CD4-positive, CD25-positive, alpha-beta regulatory T cell (primary cell): ENCODE data around the gene DOCK3. TPM values are rescaled to one million over a fixed set of nuclear protein-coding genes. Genes with fewer than 3 reads are reported as not detected.
"Not testable (repeated sequence)": the region's sequence is repeated elsewhere in the genome, so short reads cannot be mapped to it uniquely, and the experiment has no call there.

Source experiments
- ATAC-seq, 2 donors: fragments of 150-1000 bp; cut with Tn5 transposase; one replicate each; pipeline ENCODE4 v1.10.0; 2021; ENCODE audit warnings: low read depth in 2 of 2, moderate number of reproducible peaks in 2 of 2, moderate library complexity in 1 of 2
- DNase-seq, 3 donors: peaks; one replicate each; pipeline versions ENCODE4 v3.0.0 to v3.0.0-alpha.2; 2012 to 2022; ENCODE audit warnings: mixed read lengths in 1 of 3
- H3K27ac ChIP-seq: one replicate; pipeline ENCODE4 v1.7.0; 2013; ENCODE audit warnings: mild to moderate bottlenecking, low read length; ENCODE audit not compliant: insufficient read depth, poor library complexity, severe bottlenecking
- H3K27me3 ChIP-seq: one replicate; pipeline ENCODE4 v1.7.0; 2013; ENCODE audit warnings: low read length; ENCODE audit not compliant: control insufficient read depth, insufficient read depth
- H3K36me3 ChIP-seq: one replicate; pipeline ENCODE4 v1.7.0; 2013; ENCODE audit warnings: mild to moderate bottlenecking, low read length, moderate library complexity; ENCODE audit not compliant: control insufficient read depth, insufficient read depth
- H3K4me1 ChIP-seq: 2 replicates; pipeline ENCODE4 v1.7.0; 2013; ENCODE audit warnings: mild to moderate bottlenecking, low read length; ENCODE audit not compliant: insufficient read depth, control insufficient read depth, poor library complexity, severe bottlenecking
- H3K4me3 ChIP-seq: one replicate; pipeline ENCODE4 v1.7.0; 2013; ENCODE audit warnings: low read depth, mild to moderate bottlenecking, low read length, moderate library complexity
- H3K9me3 ChIP-seq, 2 experiments: 1 replicate in 1 of 2; 2 replicates in 1 of 2; pipeline ENCODE4 v1.7.0; 2013; ENCODE audit warnings: low read length in 2 of 2, mild to moderate bottlenecking in 1 of 2, moderate library complexity in 1 of 2; ENCODE audit not compliant: control insufficient read depth in 2 of 2
- H3K27ac Mint-ChIP-seq, 3 donors: one replicate each; pipeline ENCODE4 v1.8.0; 2020 to 2022; ENCODE audit warnings: mild to moderate bottlenecking in 3 of 3, mixed read lengths in 3 of 3, moderate library complexity in 2 of 3
- H3K27me3 Mint-ChIP-seq: one replicate; pipeline ENCODE4 v1.8.0; 2022; ENCODE audit warnings: mild to moderate bottlenecking, mixed read lengths
- H3K36me3 Mint-ChIP-seq: one replicate; pipeline ENCODE4 v1.8.0; 2020; ENCODE audit warnings: mixed read lengths
- H3K4me1 Mint-ChIP-seq, 4 donors: one replicate each; pipeline ENCODE4 v1.8.0; 2020 to 2022; ENCODE audit warnings: mixed read lengths in 4 of 4, mild to moderate bottlenecking in 1 of 4
- H3K4me3 Mint-ChIP-seq, 4 donors: one replicate each; pipeline ENCODE4 v1.8.0; 2020 to 2022; ENCODE audit warnings: mild to moderate bottlenecking in 4 of 4, mixed read lengths in 4 of 4, moderate library complexity in 3 of 4
- H3K9me3 Mint-ChIP-seq, 7 donors: one replicate each; pipeline ENCODE4 v1.8.0; 2020 to 2022; ENCODE audit warnings: mixed read lengths in 7 of 7, mild to moderate bottlenecking in 3 of 7, moderate library complexity in 2 of 7
- polyA plus RNA-seq, 4 donors: library from polyadenylated mRNA; unstranded; fragments of 300-500 nt; fragmentation: Illumina TruSeq; gene quantifications; one replicate each; pipeline ENCODE4 v1.2.3, GENCODE V29; 2021
- total RNA-seq: library from RNA; stranded (reverse); gene quantifications from one replicate; pipeline ENCODE4 v1.2.3, GENCODE V29; 2022

DOCK3 gene
- total and polyA plus RNA-seq, 5 donors from 2014 or later = 0.03 to 0.35 (median 0.08) TPM

- Mint-ChIP-seq H3K27me3 (peaks cover 7% of the 10 kb centered on the region), H3K9me3 (peaks cover 0 to 13% (median 3%) of the 10 kb centered on the region in 7 donors), H3K27ac (no peak overlapping the region), H3K4me1 (no peaks in the 10 kb centered on the region), H3K4me3 (no peak overlapping the region), H3K36me3 (no peaks in the 10 kb centered on the region)
- no peaks in the 10 kb centered on the region for H3K27me3 ChIP-seq
- H3K36me3 ChIP-seq = no peaks in the 10 kb centered on the region
- no peaks in the 10 kb centered on the region for H3K9me3 ChIP-seq
- no peaks in the 10 kb centered on the region for H3K4me1 ChIP-seq
- H3K27ac ChIP-seq = no peak overlapping the region
- DNase-seq (no peak), ATAC-seq (no peak)
- no peak overlapping the region for H3K4me3 ChIP-seq
These were observed 62.6 kb downstream of the DOCK3 start for GRCh38 chr3:50737193-50737905.

- H3K9me3 ChIP-seq = no peaks in the 10 kb centered on the region
- H3K27ac ChIP-seq = no peak overlapping the region
- H3K9me3 Mint-ChIP-seq = peaks cover 0 to 13% (median 3%) of the 10 kb centered on the region in 7 donors
- H3K4me1 Mint-ChIP-seq = no peaks in the 10 kb centered on the region
- H3K36me3 Mint-ChIP-seq = no peaks in the 10 kb centered on the region
- H3K27ac Mint-ChIP-seq = no peak overlapping the region
- no peaks in the 10 kb centered on the region for H3K27me3 ChIP-seq
- no peaks in the 10 kb centered on the region for H3K36me3 ChIP-seq
- DNase-seq (no peak), ATAC-seq (no peak)
- no peak overlapping the region for H3K4me3 ChIP-seq
- no peaks in the 10 kb centered on the region for H3K4me1 ChIP-seq
- H3K4me3 Mint-ChIP-seq = no peak overlapping the region
- H3K27me3 Mint-ChIP-seq = peaks cover 7% of the 10 kb centered on the region
These were observed 63.3 kb downstream of the DOCK3 start for GRCh38 chr3:50737906-50738598.

DNA sequence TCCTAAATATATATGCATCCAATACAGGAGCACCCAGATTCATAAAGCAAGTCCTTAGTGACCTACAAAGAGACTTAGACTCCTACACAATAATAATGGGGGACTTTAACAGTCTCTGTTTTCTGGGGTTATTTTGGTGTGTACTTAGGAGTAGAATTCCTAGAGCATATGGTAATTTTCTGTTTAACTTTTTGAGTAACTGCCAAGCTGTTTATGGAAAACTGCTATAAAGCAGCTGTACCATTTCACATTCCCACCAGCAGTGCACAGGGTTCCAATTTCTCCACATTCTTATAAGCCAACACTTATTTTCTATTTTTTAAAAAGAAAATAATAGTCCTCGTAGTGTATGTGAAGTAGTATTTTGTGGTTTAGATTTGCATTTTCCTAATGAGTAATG lies 68.9 kb downstream of the DOCK3 start:
- H3K4me3 Mint-ChIP-seq = no peak overlapping the region
- no peak for DNase-seq
- H3K4me1 Mint-ChIP-seq = peaks cover 0 to 4% (median 3%) of the 10 kb centered on the region in 4 donors

GRCh38 chr3:50749822-50750221 lies 75.1 kb downstream of the DOCK3 start:
- Histone ChIP-seq H3K4me1 (no peaks in the 10 kb centered on the region), H3K27ac (no peak overlapping the region), H3K36me3 (no peaks in the 10 kb centered on the region), H3K4me3 (no peak overlapping the region), H3K27me3 (no peaks in the 10 kb centered on the region), H3K9me3 (no peaks in the 10 kb centered on the region)
- Mint-ChIP-seq H3K36me3 (no peaks in the 10 kb centered on the region), H3K27ac (no peak overlapping the region), H3K9me3 (peaks cover 0 to 1% (median 0%) of the 10 kb centered on the region in 7 donors), H3K4me3 (no peak overlapping the region), H3K4me1 (peaks cover 0 to 4% (median 3%) of the 10 kb centered on the region in 4 donors), H3K27me3 (peaks cover 20% of the 10 kb centered on the region)
- ATAC-seq (no peak), DNase-seq (no peak)

More for the DNA sequence above, 68.9 kb downstream of the DOCK3 start:
- H3K27ac ChIP-seq = no peak overlapping the region
- H3K36me3 ChIP-seq = no peaks in the 10 kb centered on the region
- ATAC-seq = no peak
- Mint-ChIP-seq H3K9me3 (peaks cover 0 to 1% (median 0%) of the 10 kb centered on the region in 7 donors), H3K27me3 (peaks cover 10% of the 10 kb centered on the region), H3K27ac (no peak overlapping the region), H3K36me3 (no peaks in the 10 kb centered on the region)
- H3K27me3 ChIP-seq = no peaks in the 10 kb centered on the region
- H3K4me3 ChIP-seq = no peak overlapping the region
- no peaks in the 10 kb centered on the region for H3K9me3 ChIP-seq
- no peaks in the 10 kb centered on the region for H3K4me1 ChIP-seq

GRCh38 chr3:50759015-50759414 lies 84.3 kb downstream of the DOCK3 start:
- Mint-ChIP-seq H3K9me3 (peaks cover 0 to 7% (median 3%) of the 10 kb centered on the region in 7 donors), H3K4me3 (no peak overlapping the region), H3K36me3 (no peaks in the 10 kb centered on the region), H3K4me1 (no peaks in the 10 kb centered on the region), H3K27me3 (peaks cover 19% of the 10 kb centered on the region), H3K27ac (no peak overlapping the region)
- no peaks in the 10 kb centered on the region for H3K36me3 ChIP-seq
- H3K27ac ChIP-seq = no peak overlapping the region
- H3K4me3 ChIP-seq = no peak overlapping the region
- ATAC-seq (no peak), DNase-seq (no peak)
- no peaks in the 10 kb centered on the region for H3K4me1 ChIP-seq
- H3K9me3 ChIP-seq = peaks cover 0 to 3% of the 10 kb centered on the region in 2 experiments
- no peaks in the 10 kb centered on the region for H3K27me3 ChIP-seq

DNA sequence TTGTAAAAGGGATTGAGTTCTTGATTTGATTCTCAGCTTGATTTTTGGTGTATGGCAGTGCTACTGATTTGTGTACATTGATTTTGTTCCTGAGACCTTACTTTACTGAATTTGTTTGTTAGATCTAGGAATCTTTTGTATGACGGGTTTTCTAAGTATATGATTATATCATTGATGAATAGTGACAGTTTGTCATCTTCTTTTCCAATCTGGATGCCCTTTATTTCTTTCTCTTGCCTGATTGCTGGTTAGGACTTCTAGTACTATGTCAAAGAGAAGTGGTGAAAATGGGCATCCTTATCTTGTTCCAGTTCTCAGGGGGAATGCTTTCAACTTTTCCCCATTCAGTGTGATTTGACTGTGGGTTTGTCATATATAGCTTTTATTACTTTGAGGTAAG lies 103.0 kb downstream of the DOCK3 start:
- H3K9me3 ChIP-seq = peaks cover 0 to 4% of the 10 kb centered on the region in 2 experiments
- no peaks in the 10 kb centered on the region for H3K4me1 ChIP-seq
- peaks cover 2% of the 10 kb centered on the region for H3K36me3 Mint-ChIP-seq
- H3K36me3 ChIP-seq = no peaks in the 10 kb centered on the region
- H3K4me3 ChIP-seq = no peak overlapping the region
- H3K27ac Mint-ChIP-seq = no peak overlapping the region
- H3K27me3 Mint-ChIP-seq = peaks cover 28% of the 10 kb centered on the region
- peaks cover 0 to 4% (median 2%) of the 10 kb centered on the region in 7 donors for H3K9me3 Mint-ChIP-seq
- H3K4me1 Mint-ChIP-seq = no peaks in the 10 kb centered on the region
- no peak for DNase-seq
- ATAC-seq = no peak
- H3K4me3 Mint-ChIP-seq = no peak overlapping the region
- H3K27me3 ChIP-seq = no peaks in the 10 kb centered on the region
- H3K27ac ChIP-seq = no peak overlapping the region

DNA sequence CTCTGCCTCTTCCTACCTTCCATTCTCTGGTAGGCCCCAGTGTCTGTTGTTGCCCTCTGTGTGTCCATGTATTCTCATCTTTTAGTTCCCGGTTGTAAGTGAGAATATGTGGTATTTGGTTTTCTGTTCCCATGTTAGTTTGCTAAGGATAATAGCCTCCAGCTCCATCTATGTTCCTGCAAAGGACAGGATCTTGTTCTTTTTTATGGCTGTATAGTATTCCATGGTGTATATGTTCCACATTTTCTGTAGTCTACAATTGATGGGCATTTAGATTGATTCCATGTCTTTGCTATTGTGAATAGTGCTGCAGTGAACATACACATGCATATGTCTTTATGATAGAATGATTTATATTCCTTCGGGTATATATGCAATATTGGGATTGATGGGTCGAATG lies 107.0 kb downstream of the DOCK3 start:
- peak overlapping the region in 1 of 3 donors; percentile 58 for H3K27ac Mint-ChIP-seq
- ATAC-seq, H3K27me3 ChIP-seq: not testable (repeated sequence)

More for the DNA sequence above, 107.0 kb downstream of the DOCK3 start:
- H3K9me3 ChIP-seq, H3K4me1 Mint-ChIP-seq, H3K36me3 ChIP-seq, H3K4me1 ChIP-seq, H3K4me3 ChIP-seq, H3K36me3 Mint-ChIP-seq, DNase-seq, H3K4me3 Mint-ChIP-seq, H3K27ac ChIP-seq: not testable (repeated sequence)
- Mint-ChIP-seq H3K9me3 (peaks cover 0 to 17% (median 8%) of the 10 kb centered on the region in 7 donors), H3K27me3 (peaks cover 18% of the 10 kb centered on the region)
